NCI-H2171 treated with DMSO at 0.1 percent for 48 hours (cell line): ENCODE results near the gene MUC4.
"Not testable (repeated sequence)": the region's sequence is repeated elsewhere in the genome, so short reads cannot be mapped to it uniquely, and the experiment has no call there.

ENCODE experiments used
- DNase-seq: peaks from one replicate; lab custom pipeline; 2025; lab: John Stamatoyannopoulos, UW

Gene MUC4

DNA sequence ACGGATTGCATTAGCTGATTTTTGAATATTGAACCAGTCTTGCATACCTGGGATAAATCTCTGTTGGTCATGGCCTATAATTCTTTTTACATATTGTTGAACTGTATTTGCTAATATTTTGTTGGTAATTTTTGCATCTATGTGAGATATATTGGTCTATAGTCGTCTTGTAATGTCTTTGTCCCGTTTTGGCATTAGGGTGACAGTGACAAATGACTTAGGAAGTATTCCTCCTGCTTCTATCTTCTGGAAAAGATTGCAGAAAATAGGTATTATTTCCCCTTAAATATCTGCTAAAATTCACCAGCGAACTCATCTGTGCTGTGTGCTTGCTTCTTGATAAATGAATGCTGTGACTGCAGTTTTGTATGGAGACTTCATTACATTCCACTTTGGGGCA, 67.3 kb downstream of the MUC4 start:
- no peak for DNase-seq

DNA sequence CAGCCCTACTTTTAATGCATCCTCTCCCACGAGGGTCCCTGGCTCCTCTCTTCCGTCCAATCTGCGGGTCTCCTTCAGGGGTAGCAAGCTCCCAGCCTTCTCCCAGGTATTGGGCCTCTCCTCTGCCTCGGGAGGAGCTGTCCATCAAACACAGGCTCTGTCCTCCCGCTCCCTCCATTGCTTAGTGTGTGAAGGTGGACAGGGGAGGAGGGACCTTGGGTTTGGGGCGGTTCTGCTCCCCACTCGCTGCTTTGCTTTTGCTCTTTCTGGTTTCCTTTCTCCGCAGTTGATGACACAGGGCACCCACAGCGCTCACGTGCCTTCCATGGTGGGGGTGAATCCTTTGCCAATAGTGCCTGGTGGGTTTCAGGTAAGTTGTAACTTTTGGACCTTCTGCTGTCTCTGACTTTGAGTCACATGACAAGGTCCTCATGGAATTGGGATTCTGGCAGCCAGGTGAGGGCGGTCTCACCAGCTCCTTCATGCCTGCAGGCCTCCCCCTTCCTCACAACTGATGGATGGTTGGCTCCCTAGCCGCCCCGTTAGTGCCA, 72.1 kb downstream of the MUC4 start:
- no peak for DNase-seq

DNA sequence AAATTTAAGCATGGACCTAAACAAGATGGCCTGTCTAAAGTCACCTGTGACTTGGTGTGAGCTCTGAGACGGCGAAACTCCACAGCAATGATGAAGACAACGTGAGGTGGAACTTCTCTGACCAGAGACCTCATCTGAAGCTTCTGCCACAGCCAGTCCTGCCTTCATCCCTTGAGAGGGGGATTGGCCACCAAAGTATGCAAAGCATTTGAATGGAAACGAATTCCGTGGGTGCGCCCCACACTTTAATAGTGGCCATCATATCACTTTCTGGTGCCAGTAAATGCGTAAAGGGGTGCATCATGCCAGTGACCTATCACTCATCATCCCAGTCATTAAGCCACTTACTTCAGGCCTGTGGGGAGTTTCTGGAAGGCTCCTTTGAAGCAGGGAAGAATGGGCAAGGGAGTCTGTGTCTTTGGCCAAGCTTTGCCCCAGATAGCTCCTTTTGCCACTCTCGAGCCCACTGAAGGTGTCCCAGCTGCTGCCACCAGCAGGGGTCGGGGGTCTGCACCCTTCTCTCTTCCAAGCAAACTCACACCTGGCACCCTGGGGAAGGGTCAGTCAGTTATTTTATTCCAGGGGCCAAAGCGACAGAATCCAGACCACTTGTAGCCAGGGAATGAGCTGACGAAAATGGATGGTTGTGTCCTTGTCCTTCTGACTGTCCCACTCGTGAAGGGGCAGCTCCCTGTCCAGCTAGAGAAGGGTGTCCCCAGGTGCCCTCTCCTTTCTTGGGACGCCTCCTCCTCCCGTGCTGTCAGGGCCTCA, 73.3 kb downstream of the MUC4 start:
- DNase-seq = no peak

DNA sequence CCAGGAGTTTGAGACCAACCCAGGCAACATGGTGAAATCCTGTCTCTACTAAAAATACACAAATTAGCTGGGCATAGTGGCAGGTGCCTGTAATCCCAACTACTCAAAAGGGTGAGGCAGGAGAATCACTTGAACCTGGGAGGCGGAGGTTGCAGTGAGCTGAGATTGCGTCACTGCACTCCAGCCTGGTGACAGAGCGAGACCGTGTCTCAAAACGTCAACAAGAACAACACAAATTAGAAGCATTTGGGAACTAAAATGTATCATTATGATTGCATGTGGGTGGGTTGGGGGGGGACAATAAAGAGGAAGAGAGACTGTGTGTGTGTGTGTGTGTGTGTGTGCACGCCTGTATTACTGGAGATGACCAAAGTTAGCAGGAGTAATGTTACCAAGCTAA, 73.9 kb downstream of the MUC4 start:
- DNase-seq = not testable (repeated sequence)

GRCh38 chr3:195736866-195737490, 74.8 kb downstream of the MUC4 start:
- DNase-seq = no peak

DNA sequence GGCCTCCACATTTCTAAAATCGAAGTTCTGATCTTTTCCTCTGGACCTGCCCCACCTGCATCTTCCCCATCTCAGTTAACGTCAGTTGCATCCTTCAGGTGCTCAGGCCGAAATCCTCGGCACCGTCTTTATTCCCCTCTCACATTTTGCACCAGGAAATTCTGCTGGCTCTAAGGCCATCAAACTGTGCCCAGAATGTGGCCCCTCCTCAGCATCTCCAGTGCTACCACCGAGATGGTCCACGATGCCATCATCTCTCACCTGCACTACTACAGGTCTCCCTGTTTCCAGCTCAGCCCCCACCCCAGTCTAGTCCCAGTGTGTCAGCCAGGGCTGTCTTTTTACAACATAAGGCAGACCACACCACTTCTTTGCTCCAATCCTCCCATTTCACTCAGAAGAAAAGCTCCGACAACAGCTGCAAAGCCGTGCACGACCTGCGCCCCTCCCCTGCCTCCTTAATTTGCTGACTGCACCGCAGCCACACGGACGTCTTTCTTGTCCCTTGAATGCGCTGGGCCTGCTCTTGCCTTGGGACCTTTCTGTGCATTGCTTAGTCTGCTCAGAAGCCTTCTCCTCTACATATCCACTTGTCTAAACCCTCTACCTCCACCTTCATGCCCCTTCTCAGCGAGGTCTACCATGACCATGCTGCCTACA, 76.6 kb downstream of the MUC4 start:
- DNase-seq = no peak

DNA sequence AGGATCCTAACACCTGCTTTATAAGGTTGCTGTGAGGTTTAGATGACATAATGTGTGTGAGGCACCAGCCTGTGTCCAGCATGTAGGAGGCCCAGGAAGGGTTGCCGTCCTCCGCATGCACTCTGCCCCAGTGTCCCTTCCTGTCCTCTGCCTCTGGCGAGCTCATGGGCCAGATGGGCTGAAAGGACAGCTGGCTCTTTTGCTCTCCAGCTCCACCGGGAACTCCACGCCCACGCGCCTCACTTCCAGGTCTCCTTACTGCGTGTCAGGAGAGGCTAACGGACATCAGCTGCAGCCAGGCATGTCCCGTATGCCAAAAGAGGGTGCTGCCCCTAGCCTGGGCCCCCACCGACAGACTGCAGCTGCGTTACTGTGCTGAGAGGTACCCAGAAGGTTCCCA, 78.8 kb downstream of the MUC4 start:
- no peak for DNase-seq

DNA sequence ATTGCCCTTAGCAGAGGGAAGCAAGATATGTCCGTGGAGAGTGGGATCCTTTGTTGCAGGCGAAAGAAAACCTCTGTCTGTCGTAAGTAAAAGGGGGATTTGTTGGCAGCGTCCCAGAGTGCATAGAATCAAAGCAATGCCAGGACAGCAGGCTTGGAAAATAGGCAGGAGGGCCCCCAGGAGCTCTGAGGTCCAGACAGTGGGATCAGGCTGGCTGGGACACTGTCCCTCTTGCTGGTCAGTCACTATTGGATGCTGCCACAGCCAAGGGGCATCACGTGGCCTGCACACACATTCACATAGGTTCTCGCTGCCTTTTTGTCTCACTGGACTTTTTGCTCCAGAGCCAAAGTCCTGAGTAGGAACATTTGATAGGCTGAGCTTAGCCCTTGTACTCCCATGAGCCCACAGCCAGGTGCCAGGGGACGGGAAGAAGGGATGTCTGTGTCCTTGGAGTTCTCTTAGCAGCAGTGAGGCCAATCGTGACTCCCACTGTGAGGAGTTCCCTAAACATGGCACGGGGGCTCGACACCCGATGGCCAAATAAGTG, 80.3 kb downstream of the MUC4 start:
- DNase-seq = no peak

GRCh38 chr3:195729476-195730251, 82.1 kb downstream of the MUC4 start:
- DNase-seq = no peak

GRCh38 chr3:195728789-195729188, 82.9 kb downstream of the MUC4 start:
- not testable (repeated sequence) for DNase-seq

DNA sequence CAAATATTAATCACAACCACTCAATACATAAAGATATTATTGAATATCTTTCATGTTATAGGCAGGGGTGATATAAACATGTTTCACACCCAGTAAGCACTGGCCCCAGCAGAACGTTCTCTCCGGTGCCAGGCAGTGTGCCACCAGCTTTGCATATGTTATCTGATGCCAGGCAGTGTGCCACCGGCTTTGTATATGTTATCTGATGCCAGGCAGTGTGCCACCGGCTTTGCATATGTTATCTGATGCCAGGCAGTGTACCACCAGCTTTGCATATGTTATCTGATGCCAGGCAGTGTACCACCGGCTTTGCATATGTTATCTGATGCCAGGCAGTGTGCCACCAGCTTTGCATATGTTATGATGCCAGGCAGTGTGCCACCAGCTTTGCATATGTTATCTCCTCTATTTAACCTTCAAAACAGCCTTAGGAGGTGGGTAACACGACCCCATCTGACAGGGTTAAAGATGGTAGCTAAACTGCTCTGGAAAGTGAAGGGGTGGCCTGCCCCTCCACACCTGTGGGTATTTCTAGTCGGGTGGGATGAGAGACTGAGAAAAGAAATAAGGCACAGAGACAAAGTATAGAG, 84.0 kb downstream of the MUC4 start:
- DNase-seq = no peak

- DNase-seq = not testable (repeated sequence)
These were observed 85.6 kb downstream of the MUC4 start for GRCh38 chr3:195725916-195726740.

GRCh38 chr3:195724363-195724762, 87.4 kb downstream of the MUC4 start:
- not testable (repeated sequence) for DNase-seq

GRCh38 chr3:195722996-195723345, 88.8 kb downstream of the MUC4 start:
- DNase-seq = not testable (repeated sequence)

- not testable (repeated sequence) for DNase-seq
These were observed 89.4 kb downstream of the MUC4 start for GRCh38 chr3:195722139-195722995.

GRCh38 chr3:195720831-195721506, 90.8 kb downstream of the MUC4 start, which contains the start of gene MUC20:
Gene MUC20 (plus strand): TSS chr3:195720978. CDS start chr3:195721008, 30 bp downstream.
- not testable (repeated sequence) for DNase-seq

- DNase-seq = not testable (repeated sequence)
These were observed 92.0 kb downstream of the MUC4 start for GRCh38 chr3:195719514-195720254.

- DNase-seq = no peak
These were observed 93.2 kb downstream of the MUC4 start for GRCh38 chr3:195718477-195718984.
